ENCODE data around the gene BYSL.

Gene BYSL, protein sequence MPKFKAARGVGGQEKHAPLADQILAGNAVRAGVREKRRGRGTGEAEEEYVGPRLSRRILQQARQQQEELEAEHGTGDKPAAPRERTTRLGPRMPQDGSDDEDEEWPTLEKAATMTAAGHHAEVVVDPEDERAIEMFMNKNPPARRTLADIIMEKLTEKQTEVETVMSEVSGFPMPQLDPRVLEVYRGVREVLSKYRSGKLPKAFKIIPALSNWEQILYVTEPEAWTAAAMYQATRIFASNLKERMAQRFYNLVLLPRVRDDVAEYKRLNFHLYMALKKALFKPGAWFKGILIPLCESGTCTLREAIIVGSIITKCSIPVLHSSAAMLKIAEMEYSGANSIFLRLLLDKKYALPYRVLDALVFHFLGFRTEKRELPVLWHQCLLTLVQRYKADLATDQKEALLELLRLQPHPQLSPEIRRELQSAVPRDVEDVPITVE

DNA sequence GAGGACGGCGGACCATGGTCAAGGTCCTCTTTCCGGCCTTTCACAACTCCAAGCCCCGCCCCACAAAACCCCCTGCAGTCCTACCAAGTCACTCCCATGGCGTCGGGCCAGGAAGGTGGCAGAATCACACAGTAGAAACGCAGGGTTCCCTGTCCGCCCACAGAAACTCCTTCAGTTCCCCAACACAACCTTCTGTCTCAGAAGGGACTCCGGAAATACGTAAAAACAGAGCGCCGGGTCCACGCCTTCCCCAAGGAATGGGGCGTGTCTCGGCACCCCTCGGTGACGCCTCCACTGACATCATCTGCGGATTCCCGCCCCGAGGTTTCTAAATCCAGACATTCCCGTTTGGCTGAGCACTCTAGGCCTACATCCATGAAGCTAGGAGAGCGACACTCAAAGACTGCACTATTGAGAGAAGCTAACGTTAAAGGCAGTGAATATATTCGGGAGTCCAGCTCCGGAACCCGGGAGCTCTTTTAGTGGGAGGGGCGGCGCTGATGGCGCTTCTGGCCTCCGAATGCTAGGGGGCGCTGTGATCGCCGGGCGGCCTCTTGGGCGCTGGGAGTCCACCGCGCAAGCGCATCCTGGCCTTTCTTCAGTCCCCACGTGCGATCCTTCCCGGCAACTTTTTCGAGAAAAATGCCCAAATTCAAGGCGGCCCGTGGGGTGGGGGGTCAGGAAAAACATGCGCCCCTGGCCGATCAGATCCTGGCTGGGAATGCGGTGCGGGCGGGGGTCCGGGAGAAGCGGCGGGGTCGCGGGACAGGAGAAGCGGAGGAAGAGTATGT lies at the start of gene BYSL, which contains the start of gene MED20:
Gene BYSL (plus strand): TSS at position 579 of the 791 bp plus-strand sequence. CDS start 64 bp downstream, at position 643.
Gene MED20 (minus strand): TSS at position 219 of the 791 bp plus-strand sequence. CDS start 121 bp downstream, at position 98.
- peak; percentile 88 for DNase-seq

DNA sequence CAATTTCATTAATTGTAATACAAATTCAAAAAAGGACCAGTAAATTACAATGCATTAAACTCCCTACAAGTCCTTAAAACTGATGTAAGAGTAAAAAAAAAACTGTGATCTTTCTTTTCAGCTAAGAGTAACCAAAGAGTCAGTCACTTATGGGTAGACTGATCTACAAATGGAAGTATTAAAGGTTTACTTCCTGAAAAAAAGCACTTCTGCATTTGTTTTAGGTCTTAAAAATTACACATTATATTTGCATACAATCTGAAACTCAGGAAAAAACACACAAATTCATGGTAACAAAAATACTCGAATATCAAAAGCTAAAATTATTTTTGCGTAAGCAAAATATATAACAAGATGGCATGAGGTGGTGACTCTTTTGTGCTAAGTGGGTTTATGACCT lies 49.6 kb upstream of the BYSL start:
- DNase-seq = no peak

DNA sequence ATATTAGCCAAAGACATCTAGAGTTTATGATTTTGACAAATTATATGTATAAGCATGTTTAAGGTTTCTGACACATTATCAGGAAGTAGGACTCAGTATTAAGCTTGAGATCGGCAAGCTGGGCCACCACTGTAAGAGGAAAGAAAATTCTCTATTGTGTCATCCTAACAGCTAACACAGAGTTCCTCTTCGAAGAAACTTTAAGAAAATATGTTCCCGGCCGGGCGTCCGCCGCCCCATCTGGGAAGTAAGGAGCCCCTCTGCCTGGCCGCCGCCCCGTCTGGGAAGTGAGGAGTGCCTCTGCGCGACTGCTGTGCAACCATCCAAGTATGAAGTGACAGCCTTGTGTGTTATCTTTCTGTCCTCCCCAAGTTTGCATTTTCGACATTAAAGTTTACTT lies 49.2 kb upstream of the BYSL start:
- no peak for DNase-seq

DNA sequence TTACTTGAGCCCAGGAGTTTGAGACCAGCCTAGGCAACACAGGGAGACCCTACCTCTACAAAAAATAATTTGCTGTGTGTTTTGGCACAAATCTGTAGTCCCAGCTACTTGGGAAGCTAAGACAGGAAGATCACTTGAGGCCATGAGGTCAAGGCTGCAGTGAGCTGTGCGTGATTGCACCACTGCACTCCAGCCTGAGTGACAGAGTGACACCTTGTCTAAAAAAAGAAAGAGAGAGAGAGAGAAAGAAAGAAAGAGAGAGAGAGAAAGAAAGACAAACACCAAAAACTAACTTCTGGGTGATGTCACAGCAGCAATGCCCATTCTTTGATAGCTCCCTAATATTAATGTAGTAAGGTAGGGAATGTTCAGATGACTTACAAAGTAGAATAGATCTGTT lies 46.6 kb upstream of the BYSL start:
- no peak for DNase-seq

DNA sequence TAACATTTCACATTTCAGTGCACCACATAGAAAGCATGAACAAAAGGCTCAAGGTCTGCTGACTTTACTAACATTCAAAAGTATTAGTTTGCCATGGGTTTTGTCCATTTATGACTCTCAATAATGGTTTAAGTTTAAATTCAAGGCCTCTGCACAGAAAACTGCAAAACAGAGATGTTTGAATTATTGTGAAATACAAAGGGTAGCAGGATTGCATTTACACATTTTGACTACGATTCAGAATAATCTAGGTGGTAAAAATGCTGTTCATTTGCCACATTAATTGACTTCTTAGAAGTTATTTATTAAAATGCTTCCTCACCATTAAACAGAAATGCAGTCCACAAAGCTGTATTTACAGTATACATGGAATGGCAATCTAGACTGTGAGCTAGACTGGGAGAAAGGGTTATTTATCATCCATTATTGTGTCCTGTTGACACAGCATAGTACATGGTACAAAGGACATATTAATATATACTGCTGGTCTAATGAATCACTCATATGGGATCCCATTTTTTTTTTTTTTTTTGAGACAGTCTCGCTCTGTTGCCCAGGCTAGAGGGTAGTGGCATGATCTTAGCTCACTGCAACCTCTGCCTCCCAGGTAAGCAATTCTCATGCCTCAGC lies 44.1 kb upstream of the BYSL start:
- DNase-seq = no peak

DNA sequence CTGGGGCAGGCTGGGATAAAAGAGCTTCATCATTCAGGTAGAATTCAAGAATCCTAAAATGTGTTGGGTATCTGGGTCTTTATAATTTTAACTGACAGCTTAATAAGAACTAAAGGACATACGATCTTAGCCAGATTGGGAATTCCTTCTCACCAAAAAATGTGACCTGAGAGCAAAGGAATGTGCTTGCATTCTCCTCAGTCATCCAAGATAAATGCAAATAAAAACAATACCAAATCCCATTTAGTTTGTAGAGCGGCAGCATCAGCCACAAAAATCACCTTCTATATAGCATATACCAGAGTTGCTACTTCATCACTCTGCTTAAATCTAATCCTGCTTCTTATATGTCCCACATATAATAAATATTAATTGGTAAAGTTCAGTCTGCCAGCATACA lies 43.1 kb upstream of the BYSL start:
- DNase-seq = no peak

DNA sequence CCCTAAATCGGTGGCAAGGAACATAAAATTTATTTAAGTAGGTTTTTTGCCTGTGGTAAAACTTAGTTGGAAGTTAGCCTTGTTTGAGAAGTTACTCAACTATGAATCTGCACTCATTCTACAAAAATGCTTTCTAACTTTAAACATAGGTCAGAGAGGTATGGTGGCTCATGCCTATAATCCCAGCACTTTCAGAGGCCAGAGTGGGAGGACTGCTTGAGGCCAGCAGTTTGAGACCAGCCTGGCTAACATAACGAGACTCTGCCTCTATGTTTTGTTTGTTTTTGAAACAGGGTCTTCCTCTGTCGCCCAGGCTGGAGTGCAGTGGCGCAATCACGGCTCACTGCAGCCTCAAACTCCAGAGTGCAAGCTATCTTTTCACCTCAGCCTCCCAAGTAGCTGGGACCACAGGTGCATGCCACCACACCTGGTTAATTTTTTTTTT lies 42.3 kb upstream of the BYSL start:
- no peak for DNase-seq

DNA sequence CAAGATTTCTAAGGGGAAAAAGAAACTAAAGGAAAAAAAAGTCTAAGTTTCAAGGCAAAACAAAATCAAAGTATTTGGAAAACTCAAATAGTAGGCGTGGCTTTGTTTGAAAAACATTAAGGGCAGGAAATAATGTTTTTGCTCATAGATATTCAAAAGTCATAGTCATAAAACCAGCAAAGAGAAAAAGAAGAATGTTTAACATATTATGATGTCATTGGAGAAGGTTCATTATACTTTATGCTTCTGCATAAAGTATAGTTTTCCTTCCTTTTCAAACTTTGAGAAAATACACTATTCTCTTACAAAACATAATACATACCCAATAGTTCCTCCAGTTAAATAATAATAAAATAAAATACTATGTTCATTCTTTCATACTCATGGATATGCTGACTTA lies 39.8 kb upstream of the BYSL start:
- DNase-seq = no peak

DNA sequence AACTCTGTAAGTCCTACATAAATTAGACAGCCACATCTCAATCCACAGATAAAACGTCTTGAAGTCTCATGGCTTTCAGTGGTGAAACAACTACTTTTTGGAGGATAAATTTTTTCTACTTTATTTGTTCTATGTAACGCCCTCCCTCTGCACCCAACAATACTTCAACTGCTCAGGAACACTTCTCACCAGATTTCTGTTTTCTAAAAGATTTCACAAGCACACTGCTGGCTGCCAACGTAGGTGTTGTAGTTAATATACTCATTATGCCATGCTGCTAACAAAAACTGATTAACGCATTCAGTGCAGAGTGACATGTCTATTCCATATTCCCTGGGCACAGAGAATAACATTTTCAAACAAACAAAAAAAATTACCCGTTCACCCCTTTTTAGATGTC lies 36.3 kb upstream of the BYSL start:
- no peak for DNase-seq

DNA sequence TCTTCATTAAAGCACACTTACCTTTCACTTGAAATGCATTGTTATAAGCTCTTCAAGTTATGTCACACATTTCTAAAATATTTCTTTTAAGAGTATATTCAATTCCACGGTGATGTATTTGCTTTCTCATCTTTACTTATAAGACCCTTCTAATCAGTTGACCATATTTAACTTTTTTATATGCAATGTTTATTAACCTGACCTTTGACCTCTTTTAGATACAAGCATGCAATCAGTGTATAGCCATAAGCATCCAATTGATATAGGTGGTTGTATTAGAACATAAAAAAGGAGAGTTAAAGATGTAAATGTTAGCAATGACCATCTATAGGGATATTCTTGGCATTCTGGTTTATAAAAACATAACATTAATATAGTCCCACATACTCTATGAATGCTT lies 35.4 kb upstream of the BYSL start:
- DNase-seq = no peak

DNA sequence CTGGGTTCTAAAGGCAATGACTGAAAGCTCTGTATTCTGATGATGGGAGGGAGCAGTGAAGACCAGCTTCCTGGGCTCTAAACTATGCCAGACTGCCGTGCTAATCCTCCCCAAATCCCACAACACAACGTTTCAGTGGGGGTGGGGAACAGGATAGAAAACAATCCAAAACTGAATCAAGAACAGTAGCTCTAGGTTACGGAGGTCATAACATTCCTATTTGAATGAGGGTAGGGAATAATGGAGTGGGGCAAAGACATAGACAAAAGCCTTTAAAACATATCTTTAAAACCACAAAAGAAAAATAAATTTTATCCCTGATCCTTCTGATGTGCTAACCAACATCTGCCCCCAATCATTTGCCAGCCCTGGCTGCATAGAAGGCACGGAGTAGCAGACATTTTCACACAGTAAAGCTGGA lies 34.0 kb upstream of the BYSL start:
- DNase-seq = no peak

DNA sequence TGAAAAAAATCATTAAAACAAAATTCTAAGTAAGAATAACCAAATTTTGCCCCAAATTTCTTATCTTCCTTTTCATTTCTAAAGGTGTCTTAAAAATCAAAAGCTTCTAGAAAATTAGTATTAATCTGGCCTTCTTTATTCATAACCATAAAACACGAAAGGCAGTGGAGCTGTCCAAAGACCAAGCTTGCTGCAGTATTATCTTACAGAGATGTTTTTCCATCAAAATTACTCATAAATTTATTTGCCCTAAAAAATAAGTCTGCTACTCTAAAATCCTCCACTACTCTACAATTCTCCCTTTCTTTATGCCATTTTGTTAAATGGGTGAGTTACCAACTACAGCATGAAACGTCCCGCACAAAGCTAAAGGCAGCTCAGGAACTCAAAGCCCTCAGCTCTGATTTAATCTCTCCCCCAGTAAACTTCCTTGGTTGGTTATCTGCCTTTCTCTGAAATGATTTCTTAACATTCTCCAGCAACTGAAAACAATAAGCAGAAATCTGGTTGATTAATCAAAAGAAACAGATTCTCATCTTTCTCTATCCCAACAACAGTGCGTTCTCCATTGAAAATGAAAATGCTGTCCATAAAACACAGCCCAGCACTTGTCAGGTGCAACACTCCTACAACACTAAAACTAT lies 28.3 kb upstream of the BYSL start:
- no peak for DNase-seq

DNA sequence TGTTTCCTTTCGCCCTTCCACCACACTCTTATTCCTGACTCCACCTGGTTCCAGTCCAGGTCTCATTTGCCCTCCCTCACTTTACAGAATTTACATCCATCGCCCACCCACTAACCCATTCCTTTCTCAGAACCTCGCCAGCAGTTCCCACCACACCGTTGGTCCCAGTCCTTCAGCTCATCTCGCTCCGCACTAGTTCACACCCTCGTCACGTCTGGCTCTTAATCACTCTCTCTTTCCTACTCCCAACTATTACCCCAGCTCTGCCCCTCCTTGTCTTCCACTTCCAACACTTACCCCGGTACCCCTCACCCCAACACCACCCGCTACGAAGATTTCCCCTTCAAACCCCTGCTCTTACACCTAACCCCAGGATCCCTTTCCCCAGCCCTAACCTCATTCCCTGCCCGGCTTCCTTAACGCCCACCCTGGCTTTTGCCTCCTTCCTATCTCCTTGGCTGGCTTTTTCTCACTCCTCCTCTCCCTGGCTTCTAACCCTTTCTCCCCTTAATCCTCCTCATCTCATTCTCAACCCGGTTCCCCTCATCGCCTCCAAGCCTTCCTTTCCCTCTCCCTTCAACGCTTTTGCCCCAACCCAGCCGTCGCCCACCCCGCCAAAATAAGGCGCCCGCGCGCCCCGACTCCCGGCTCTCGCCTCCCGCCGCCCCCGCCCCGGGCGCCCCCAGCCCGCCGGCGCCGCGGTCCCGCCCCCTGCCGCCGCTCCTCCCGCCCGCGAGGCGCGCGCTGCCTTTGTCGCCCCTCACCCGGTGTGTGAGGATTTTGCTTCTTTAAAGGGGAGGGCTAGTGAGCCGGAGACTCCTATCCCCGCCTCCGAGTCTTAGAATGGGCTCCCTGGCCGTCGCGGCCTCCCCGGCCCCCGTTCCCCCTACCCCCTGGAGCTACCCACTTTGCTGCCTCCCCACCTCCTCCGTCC lies 26.7 kb upstream of the BYSL start:
- DNase-seq = no peak

DNA sequence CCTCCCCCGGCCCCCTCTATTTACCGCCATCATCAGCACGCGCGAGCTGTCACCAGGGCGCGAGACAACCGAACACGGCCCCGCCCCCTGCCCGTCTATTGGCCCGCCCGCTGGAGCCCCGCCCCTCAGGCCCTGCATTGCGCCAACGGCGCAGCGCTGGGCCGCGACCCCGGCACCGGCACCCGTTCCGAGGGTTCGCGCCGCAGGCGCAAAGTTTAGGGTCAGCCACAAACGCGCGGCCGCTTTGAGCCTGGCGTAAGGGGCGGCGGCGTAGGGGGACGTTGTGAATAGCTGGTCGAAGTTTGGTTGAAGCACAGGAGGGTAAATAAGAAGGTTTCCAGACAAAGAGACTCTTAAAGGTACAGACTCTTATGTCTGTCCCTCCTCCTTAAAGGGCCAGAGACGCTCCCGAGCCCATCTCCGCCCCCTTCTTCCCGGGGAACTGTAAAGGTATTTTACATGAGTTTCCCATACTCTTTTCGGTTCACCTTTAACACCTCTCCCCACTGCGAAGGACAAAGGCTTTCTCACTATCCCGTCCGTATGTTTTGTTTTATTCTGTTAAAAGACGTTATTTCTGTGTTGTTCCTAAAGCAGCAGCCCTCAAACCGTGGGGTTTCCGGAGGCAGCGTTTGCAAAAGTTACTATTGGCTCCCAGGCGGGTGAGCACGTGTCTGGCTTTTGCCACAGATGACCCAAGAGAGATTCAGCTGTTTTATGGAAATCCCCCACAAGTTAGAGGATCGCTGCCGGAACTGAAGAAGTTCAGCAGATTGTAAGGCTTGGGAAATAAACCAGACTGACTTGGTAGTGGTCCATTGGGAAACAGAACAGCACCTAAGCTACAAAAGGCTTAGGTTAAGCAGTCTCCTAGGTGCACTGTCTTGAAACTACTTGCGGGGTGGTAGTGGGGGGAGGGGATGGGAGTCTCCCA lies 25.7 kb upstream of the BYSL start, which contains the start of gene USP49:
Gene USP49 (minus strand): TSS at position 76 of the 934 bp plus-strand sequence. CDS start 88,392 bp downstream, outside the sequence.
- DNase-seq = peak; percentile 78

DNA sequence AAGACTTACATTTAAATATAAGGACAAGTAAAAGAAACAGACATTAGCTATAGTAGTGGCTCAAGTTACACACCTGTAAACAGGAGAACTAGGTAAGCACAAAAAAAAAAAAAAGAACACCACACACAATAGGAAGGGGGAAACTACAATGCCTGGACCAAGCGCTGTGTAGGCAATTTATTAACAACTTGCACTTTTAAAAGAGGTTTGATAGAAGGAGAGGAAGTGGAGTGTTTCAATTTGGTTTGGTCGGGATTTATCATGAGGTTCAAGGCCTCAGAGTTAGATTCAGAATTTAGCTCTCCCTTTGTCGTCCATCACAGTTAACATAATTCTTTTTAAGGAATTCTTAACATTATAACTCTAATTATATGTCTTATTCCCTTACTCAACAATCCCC lies 25.0 kb upstream of the BYSL start:
- no peak for DNase-seq

DNA sequence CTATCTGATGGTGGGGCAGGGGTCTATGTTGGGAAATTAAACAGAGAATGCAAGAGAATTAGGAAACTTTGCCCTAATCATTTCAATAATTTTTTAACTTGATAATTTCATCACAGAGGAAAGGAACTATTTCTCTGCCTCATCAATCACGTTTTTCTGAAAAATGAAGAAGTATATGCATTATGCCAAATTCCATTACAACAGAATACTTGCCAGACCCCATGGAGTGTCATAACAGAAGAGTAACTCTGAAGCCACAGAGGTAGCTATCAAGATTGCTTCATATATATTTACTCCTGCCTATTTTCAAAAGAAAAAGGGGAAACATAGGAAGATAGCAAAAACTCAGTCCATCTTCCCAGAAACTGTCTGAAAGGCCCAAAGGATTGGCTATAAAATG lies 20.4 kb upstream of the BYSL start:
- DNase-seq = no peak

DNA sequence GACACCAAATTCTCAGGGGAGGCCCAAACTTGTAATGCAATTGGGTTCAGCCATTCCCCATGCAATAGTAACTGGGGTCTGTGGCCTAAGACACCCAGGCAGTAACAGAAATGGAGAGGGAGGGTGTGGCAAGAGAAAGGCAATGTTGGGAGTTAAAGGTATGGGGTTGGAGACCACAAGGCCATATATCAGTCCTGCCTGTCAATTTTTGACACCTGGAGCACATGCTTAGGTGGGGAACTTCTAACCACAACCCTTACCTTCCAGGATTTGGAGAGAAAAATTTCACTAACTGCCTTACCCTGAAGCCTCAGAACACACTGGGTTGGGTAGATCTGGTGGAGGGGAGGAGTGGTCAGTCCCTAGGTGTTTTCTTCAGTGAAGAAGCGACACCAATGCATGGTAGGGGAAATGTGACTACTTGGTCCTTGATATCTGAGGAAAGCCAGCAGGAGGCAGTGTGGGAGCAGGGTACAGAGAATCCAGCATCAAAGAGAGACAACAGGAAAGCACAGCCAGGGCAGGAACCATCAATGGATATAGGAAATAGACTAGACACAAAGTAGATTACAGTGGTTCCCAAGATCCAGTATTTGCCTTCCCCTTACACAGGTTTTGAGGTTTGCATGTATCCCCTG lies 19.3 kb upstream of the BYSL start:
- no peak for DNase-seq

DNA sequence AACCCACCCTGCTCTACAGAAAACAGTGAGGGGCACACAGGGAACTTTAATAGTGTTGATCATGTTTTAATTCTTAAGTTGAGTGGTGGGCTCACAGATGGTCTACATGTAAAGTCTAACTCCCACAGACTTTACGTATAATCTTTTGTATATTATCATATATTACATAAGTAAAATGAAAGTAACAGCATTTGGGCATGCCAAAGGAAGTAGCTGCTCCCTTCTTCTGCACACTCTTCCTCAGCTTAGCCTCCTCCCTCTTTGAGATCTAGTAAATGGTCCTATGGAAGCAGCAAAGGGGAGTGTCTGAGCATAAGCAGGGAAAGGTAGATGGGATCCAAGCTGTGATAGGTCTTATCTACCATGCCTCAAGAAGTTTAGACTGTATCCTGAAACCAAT lies 11.6 kb upstream of the BYSL start:
- no peak for DNase-seq

DNA sequence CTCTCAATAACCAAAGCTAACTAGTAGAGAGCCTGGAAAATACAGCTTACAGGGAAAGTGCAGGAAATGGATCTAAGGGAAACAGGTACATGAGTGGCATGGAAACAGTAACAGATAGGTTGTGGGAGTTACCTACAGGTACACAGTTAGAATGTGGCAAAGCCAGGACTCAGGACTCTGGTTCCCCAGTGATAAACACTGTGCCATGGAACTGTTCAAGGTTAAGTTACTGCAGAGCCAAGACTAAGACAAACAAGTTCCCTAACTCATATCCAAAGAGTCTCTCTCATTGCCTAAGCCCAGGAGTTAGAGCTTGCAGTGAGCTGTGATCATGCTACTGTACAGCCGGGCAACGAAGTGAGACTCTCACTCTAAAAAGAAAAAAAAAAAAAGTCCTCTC lies 7.0 kb upstream of the BYSL start:
- no peak for DNase-seq
